T-helper 1 cell (primary cell): ENCODE results near the gene TCF7L1.
A peak's percentile ranks its signal among the peaks of the same experiment; 100 is the strongest.
"Not testable (repeated sequence)": the region's sequence is repeated elsewhere in the genome, so short reads cannot be mapped to it uniquely, and the experiment has no call there.

Source experiments
- DNase-seq, 5 donors: peaks; one replicate each; pipeline ENCODE4 v3.0.0-alpha.2; 2012 to 2020
- total RNA-seq, 4 donors: gene quantifications; one replicate each; lab custom pipeline; 2026; lab: John Stamatoyannopoulos, UW

The TCF7L1 gene, protein sequence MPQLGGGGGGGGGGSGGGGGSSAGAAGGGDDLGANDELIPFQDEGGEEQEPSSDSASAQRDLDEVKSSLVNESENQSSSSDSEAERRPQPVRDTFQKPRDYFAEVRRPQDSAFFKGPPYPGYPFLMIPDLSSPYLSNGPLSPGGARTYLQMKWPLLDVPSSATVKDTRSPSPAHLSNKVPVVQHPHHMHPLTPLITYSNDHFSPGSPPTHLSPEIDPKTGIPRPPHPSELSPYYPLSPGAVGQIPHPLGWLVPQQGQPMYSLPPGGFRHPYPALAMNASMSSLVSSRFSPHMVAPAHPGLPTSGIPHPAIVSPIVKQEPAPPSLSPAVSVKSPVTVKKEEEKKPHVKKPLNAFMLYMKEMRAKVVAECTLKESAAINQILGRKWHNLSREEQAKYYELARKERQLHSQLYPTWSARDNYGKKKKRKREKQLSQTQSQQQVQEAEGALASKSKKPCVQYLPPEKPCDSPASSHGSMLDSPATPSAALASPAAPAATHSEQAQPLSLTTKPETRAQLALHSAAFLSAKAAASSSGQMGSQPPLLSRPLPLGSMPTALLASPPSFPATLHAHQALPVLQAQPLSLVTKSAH
- 0 to 0.24 (median 0) reads per million in 4 donors for total RNA-seq

GRCh38 chr2:85132834-85133637 lies at the start of gene TCF7L1:
Gene TCF7L1, plus strand, starts transcription at chr2:85133392. Its CDS starts 293 bp downstream, at chr2:85133685.
- DNase-seq: peak in 2 of 5 donors; percentile 17 to 25

DNA sequence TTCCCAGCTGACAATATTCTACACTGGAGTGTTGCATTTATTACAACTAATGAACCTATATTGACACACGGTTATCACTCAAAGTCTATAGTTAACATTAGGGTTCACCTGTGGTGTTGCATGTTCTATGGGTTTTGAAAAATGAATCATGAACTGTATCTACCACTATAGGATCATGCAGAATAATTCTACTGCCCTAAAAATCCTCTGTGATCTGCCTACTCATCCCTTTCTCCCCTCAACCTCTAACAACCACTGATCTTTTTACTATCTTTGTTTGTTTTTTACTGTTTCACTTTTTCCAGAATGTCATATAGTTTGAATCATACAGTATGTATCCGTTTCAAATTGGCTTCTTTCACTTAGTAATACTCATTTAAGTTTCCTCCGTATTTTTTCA lies 47.6 kb upstream of the TCF7L1 start:
- DNase-seq: no peak

DNA sequence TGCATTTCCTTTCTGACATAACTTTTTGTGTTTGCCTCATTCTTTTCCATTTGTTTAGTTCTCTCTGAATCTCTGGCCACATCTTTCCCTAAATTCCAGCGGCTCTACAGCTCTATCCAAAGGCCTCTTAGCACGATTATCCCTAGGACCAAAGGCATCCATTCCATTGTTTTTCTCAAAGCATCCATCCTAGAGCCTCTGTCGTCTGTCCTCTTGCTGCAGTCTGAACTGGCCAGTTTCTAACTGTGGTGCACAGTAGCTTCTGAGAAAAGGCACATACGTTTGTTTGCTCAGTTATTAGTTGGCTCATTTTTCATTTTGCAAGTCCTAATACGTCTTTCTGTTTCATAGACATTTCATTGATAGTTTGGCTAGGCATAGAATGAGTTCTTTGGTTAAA lies 45.7 kb upstream of the TCF7L1 start:
- no peak for DNase-seq

DNA sequence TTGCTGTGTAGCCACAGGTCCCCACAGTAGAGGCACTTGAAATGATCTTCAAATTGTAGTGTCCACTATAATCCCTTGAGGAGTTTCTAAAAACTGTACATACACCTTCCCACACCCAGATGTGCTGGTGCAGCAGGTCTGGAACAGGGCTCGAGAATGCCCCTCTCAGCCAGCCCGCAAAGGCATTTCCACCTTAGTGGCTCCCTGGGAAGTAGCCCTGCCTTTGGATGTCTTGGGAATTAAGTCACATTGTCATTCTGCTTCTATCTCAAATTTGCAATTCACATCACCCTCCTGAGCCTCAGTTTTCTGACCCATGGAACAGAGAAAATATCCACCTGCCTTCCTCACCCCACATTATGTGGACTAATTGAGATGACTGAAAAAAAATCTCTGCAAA lies 44.3 kb upstream of the TCF7L1 start:
- DNase-seq: no peak

GRCh38 chr2:85089585-85089984 lies 43.6 kb upstream of the TCF7L1 start:
- no peak for DNase-seq

DNA sequence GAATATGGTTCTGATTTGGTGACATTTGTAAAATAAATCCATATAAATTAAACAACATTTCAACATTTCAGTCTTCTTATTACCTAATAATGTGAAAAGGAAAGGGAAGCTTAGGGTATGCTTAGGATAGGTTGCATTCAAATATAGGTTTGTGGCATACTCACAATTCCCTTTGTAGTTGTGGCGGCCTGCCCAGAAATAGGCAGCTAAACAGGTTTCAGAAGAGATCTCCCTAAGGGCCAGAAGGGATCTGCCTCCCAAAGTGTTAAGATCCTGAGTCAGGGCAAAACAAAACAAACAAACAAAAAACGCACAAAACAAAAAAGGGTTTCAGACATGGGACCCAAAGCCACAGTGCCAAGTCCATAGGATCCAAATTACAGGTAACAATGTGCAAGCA lies 41.4 kb upstream of the TCF7L1 start:
- no peak for DNase-seq

- DNase-seq: no peak
Observed at GRCh38 chr2:85095094-85095493, 38.1 kb upstream of the TCF7L1 start.

- no peak for DNase-seq
Observed at GRCh38 chr2:85096616-85097015, 36.6 kb upstream of the TCF7L1 start.

- DNase-seq: no peak
Observed at GRCh38 chr2:85104228-85104627, 29.0 kb upstream of the TCF7L1 start.

DNA sequence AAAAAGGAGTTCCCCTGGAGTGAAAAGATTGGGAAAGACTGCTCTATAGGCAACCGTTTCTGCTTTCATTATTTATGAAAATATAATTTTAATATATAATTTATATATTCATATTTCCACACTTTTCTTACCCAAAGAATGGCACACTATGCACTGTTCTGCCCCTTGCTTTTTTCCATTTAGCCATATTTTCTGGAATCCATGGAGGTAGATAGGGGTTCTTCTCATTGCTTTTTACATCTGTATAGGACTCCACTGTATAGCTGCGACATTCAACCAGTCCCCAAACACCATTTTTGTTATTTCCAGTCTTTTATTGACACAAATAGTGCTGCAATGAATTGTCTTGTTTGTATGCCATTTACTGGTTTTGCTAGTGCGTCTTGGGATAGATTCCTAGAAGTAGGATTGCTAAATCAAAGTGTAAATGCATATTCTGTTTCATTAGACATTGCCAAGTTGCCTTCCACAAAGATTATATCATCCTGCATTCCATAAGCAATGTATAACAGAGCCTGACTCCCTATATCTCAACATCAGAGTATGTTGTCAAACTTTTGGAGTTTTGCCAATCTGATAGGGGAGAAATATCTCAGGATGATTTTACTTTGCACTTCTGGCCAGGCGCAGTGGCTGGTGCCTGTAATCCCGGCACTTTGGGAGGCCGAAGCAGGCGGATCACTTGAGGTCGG lies 26.6 kb upstream of the TCF7L1 start:
- DNase-seq: no peak

DNA sequence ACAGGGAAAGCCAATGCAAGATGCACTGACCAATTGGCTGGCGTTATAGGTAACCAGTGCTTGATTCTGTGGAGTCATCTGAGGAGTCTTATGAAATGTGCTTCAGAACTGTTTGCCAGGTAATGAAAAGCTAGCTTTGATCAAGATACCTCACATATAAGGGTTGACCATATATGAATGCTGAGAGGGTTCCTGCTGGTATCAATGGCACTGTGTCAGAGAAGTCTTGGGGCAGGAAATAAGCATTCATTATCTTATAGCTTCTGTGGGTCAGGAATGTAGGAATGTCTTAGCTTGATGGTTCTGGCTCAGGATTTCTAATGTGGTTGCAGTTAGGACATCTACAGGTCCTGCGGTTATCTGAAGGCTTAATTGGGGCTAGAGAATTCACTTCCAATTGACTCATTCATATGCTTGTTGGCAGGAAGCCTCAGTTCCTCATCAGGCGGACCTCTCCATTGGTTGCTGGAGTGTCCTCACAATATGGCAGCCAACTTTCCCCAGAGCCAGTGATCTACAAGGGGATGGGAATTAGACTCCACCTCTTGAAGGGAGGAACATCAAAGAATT lies 22.1 kb upstream of the TCF7L1 start:
- no peak for DNase-seq

DNA sequence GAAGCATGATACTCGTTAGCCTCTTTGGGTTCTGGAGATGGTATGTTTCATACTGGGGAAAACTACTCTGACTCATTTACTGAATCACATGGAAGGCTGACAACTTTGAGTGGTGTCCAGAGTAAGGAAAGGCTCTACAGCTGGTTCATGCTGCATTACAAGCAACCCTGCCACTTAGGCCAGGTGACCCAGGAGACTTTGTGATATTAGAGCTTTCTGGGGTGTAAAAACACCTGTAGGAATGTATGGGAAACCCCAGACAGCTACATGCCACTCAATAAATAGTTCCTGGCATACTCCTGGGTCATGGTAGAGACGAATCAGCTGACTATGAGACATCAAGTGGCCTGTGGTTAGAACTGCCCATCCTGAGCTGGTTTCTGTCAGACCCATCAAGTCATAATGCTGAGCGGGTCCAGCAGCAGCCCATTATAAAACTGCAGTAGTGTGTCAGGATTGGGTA lies 21.3 kb upstream of the TCF7L1 start:
- DNase-seq: no peak

- no peak for DNase-seq
Observed at GRCh38 chr2:85112906-85113625, 20.1 kb upstream of the TCF7L1 start.

- DNase-seq: no peak
Observed at GRCh38 chr2:85114586-85115330, 18.4 kb upstream of the TCF7L1 start.

DNA sequence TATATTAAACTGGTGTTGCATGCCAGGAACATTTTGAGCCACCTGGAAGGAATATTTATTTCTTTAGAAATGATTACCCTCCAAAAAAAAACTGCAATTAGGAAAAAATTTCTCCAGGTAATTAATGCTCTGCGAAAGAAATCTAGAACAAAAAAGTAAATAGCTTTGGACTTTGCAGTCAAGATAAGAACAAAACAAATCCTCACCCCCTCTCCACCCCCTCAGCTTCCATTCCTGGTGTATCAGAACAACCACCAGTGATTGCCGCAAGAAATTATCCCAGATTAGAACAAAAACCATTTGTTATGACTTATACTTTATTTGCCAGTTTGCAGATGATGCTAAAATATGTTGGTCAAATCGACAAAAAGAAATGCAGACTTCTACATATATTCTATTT lies 17.0 kb upstream of the TCF7L1 start:
- no peak for DNase-seq

GRCh38 chr2:85119900-85120299 lies 13.3 kb upstream of the TCF7L1 start:
- DNase-seq: no peak

DNA sequence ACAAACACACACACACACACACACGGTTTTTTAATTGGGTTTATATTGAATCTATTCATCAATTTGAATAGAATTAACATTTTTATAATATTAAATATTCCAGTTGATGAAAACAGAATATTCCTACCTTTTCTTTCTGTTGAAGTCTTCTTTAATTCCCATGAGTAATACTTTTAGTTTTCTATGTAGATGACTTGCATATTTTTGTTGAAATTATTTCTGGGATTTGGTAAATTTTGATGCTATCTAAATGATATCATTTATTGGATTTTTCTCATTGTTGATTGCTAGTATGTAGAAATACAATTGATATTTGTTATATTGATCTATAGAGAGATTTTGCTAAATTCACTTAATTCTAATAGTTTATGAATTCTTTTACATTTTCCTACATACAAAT lies 12.8 kb upstream of the TCF7L1 start:
- DNase-seq: no peak

GRCh38 chr2:85126462-85126861 lies 6.7 kb upstream of the TCF7L1 start:
- not testable (repeated sequence) for DNase-seq

DNA sequence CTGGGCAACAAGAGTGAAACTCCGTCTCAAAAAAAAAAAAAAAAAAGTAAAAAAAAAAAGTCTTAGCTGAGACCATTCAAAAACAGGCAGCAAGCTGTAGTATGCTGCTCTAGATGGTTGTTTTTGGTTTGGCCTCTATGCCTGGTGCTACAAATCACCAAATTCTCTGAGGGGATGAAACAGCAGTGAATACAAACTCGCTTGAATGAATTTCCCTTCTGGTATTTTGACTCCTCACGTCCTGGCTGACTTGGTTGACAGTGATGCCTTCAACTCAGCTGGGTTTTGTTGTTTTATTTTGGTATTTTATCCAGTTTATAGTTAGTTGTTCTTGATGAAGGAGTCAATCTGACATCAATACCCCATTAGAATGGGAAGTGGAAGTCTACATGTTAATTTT lies 3.3 kb upstream of the TCF7L1 start:
- DNase-seq: no peak

DNA sequence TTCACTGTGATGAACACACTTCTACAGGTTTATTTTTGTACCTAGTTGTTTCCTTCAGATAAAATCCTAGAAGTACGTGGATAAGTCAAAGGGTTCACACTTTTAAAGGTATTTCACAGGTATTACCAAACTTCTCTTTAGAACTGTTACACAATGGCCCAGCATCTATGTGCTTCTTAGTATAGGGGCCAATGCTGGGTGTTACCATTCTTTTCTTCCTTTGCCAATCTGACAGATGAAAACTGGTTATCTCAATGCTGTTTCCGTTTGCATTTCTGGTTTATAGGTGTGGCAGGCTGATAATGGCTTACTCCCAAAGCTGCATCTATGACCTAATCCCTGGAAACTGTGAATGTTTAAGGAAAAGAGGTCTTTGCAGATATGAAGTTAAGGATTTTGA lies 2.8 kb upstream of the TCF7L1 start:
- no peak for DNase-seq

DNA sequence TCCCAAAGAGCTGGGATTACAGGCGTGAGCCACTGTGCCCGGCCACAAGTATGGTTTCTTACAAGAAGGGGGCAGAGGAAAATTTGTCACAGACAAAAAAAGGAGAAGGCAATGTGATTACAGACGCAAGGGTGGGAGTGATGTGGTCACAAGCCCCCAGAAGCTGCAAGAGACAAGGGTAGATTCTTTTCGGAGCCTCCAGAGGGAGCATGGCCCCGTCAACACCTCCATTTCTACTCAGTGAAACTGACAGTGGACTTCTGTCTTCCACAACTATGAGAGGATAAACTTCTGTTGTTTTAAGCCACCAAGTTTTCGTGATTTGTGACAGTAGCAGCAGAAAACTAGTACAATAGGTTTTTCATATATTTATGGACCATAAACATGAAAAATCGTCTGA lies 2.1 kb upstream of the TCF7L1 start:
- DNase-seq: no peak
